DOHH2 (cell line): ENCODE results near the gene SSUH2.

Experiments
- H3F3A ChIP-seq: fragments of 200-600 bp; sonication (generic), shearing (Covaris generic); 2 replicates; pipeline ENCODE4 v1.6.0; 2016; ENCODE audit warnings: antibody characterized with exemption, mild to moderate bottlenecking; ENCODE audit not compliant: control insufficient read depth, insufficient read depth
- H3K27ac ChIP-seq: fragments of 200-600 bp; sonication (generic); 2 replicates; pipeline ENCODE4 v1.5.1; 2014; ENCODE audit warnings: low read depth, mild to moderate bottlenecking, low read length, moderate library complexity
- H3K27me3 ChIP-seq: fragments of 200-600 bp; sonication (generic); 2 replicates; pipeline ENCODE4 v1.6.1; 2014; ENCODE audit warnings: mild to moderate bottlenecking, low read length, mixed read lengths; ENCODE audit not compliant: control insufficient read depth
- H3K36me3 ChIP-seq: fragments of 200-600 bp; sonication (generic); 2 replicates; pipeline ENCODE4 v1.6.1; 2014; ENCODE audit warnings: mild to moderate bottlenecking, low read length, moderate library complexity, mixed read lengths; ENCODE audit not compliant: control insufficient read depth
- H3K4me1 ChIP-seq: fragments of 200-600 bp; sonication (generic); 2 replicates; pipeline ENCODE4 v1.6.1; 2014; ENCODE audit warnings: mild to moderate bottlenecking, low read length, mixed read lengths; ENCODE audit not compliant: control insufficient read depth
- H3K4me2 ChIP-seq: fragments of 200-600 bp; sonication (generic); 2 replicates; pipeline ENCODE4 v1.6.0; 2014; ENCODE audit warnings: mild to moderate bottlenecking, low read length, moderate library complexity
- H3K4me3 ChIP-seq: fragments of 200-600 bp; sonication (generic); 2 replicates; pipeline ENCODE4 v1.5.1; 2014; ENCODE audit warnings: mild to moderate bottlenecking, low read length, mixed read lengths
- H3K79me2 ChIP-seq: fragments of 200-600 bp; sonication (generic); 2 replicates; pipeline ENCODE4 v1.6.1; 2014; ENCODE audit warnings: mild to moderate bottlenecking, low read length, mixed read lengths; ENCODE audit not compliant: control insufficient read depth
- H3K9me2 ChIP-seq: fragments of 200-600 bp; sonication (generic); replicated peaks from 2 replicates; pipeline ENCODE4 v1.6.1; 2014; ENCODE audit warnings: mild to moderate bottlenecking, low read length, mixed read lengths; ENCODE audit not compliant: control insufficient read depth
- H3K9me3 ChIP-seq: fragments of 200-600 bp; sonication (generic); 2 replicates; pipeline ENCODE4 v1.6.1; 2014; ENCODE audit warnings: antibody characterized with exemption, low read length, mixed read lengths; ENCODE audit not compliant: control insufficient read depth, insufficient read depth
- H4K20me1 ChIP-seq: fragments of 200-600 bp; sonication (generic); 2 replicates; pipeline ENCODE4 v1.6.0; 2014; ENCODE audit warnings: low read depth, mild to moderate bottlenecking, antibody characterized with exemption, low read length, moderate library complexity; ENCODE audit not compliant: control insufficient read depth, insufficient read depth
- EZH2phosphoT487 ChIP-seq: fragments of 200-600 bp; sonication (generic); IDR thresholded peaks from 2 replicates; pipeline ENCODE4 v1.6.1; 2017; ENCODE audit warnings: borderline replicate concordance, mild to moderate bottlenecking, antibody characterized with exemption, low read length, moderate library complexity, mixed read lengths
- TF ChIP-seq, protein P1 (sequence below): fragments of 200-600 bp; sonication (generic); IDR thresholded peaks from one replicate; pipeline ENCODE4 v1.5.1; 2014; ENCODE audit warnings: antibody characterized with exemption, mild to moderate bottlenecking, low read depth, low read length; ENCODE audit not compliant: poor library complexity, severe bottlenecking

The SSUH2 gene

DNA sequence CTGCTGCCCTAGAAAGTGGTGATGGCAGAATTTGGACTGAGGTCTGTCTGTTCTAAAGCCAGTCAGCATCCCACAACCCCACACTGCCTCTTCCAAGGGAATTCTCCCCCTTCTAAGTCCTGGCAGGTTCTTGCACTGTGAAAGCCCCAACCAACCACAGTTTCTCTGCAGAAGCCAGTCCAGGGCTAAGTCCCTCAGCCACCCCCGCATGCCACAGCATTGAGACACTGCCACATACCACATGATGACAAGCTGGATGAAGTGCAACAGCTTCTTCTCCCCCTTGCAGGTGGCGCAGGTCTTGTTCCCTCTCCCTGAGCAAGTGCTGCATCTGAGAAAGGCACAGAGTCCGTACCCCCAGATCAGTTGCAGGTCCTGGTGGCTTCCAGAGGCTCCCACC lies 18.6 kb downstream of the SSUH2 start:
- H3K4me1 ChIP-seq: peaks cover 11% of the 10 kb centered on the region
- no peaks in the 10 kb centered on the region for H3K79me2 ChIP-seq
- no peaks in the 10 kb centered on the region for H3F3A ChIP-seq
- H3K36me3 ChIP-seq: no peaks in the 10 kb centered on the region
- no peaks in the 10 kb centered on the region for H3K9me3 ChIP-seq
- H3K4me2 ChIP-seq: no peak overlapping the region
- no peaks in the 10 kb centered on the region for H4K20me1 ChIP-seq
- no peak overlapping the region for H3K4me3 ChIP-seq
- no peaks in the 10 kb centered on the region for H3K27me3 ChIP-seq
- H3K27ac ChIP-seq: no peak overlapping the region
- TF ChIP-seq, protein P1, sequence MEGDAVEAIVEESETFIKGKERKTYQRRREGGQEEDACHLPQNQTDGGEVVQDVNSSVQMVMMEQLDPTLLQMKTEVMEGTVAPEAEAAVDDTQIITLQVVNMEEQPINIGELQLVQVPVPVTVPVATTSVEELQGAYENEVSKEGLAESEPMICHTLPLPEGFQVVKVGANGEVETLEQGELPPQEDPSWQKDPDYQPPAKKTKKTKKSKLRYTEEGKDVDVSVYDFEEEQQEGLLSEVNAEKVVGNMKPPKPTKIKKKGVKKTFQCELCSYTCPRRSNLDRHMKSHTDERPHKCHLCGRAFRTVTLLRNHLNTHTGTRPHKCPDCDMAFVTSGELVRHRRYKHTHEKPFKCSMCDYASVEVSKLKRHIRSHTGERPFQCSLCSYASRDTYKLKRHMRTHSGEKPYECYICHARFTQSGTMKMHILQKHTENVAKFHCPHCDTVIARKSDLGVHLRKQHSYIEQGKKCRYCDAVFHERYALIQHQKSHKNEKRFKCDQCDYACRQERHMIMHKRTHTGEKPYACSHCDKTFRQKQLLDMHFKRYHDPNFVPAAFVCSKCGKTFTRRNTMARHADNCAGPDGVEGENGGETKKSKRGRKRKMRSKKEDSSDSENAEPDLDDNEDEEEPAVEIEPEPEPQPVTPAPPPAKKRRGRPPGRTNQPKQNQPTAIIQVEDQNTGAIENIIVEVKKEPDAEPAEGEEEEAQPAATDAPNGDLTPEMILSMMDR: no peak
- TF ChIP-seq EZH2phosphoT487: no peak
- no peaks in the 10 kb centered on the region for H3K9me2 ChIP-seq

DNA sequence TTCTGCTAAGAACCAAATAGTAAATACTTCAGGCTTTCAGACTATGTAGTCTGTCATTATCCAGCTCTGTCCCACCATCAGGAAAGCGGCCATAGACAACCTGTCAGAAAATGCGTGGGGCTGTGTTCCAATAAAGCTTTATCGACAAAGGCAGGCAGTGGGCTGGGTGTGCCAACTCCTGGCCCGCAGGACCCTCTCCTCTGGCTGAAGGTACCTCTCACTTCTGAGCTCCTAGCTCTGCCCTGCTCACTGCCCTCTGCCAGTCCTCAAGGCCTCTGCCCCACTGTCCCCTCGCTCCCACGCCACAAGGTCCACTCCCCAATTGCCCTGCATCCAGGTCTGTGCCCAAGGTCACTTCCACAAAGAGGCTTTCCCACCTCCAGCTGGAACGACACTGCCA lies 20.0 kb downstream of the SSUH2 start:
- no peak for TF ChIP-seq EZH2phosphoT487
- TF ChIP-seq, protein P1: no peak
- no peaks in the 10 kb centered on the region for H3K27me3 ChIP-seq
- H3K4me3 ChIP-seq: no peak overlapping the region
- no peaks in the 10 kb centered on the region for H3K79me2 ChIP-seq
- H3K9me2 ChIP-seq: no peaks in the 10 kb centered on the region
- no peak overlapping the region for H3K4me2 ChIP-seq
- H3K27ac ChIP-seq: no peak overlapping the region
- H3F3A ChIP-seq: no peaks in the 10 kb centered on the region
- H4K20me1 ChIP-seq: no peaks in the 10 kb centered on the region
- no peaks in the 10 kb centered on the region for H3K9me3 ChIP-seq
- H3K4me1 ChIP-seq: peaks cover 11% of the 10 kb centered on the region
- no peaks in the 10 kb centered on the region for H3K36me3 ChIP-seq

DNA sequence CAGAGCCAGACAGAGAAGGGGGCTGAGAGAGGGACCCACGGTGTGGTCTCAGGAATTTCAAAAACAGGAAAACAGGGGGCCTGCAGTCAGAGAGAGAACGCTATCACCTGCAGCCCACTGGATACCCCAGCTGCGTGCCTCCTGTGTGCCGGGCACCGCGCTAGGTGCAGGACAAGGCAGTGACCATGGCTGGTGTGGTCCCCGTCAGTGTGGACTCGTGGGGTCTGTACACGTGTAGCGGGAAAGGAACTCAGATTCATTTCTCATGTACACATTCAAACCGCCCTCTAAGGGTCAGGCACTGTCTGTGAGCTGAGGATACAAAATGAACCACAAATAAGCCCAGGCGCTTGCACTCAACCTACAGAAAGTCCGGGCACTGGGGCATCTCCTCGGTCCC lies 20.9 kb downstream of the SSUH2 start:
- Histone ChIP-seq H3K79me2 (no peaks in the 10 kb centered on the region), H3K4me2 (peak overlapping the region; percentile 32; the same call in 1 of the 2 replicates), H3K4me1 (peaks cover 11% of the 10 kb centered on the region), H3F3A (no peaks in the 10 kb centered on the region), H3K27ac (no peak overlapping the region), H3K4me3 (no peak overlapping the region), H4K20me1 (no peaks in the 10 kb centered on the region), H3K9me2 (no peaks in the 10 kb centered on the region), H3K36me3 (no peaks in the 10 kb centered on the region), H3K9me3 (no peaks in the 10 kb centered on the region), H3K27me3 (no peaks in the 10 kb centered on the region)
- no peak for TF ChIP-seq EZH2phosphoT487
- TF ChIP-seq, protein P1: no peak
